ENCODE measurements around the gene CHL1.

Gene CHL1

DNA sequence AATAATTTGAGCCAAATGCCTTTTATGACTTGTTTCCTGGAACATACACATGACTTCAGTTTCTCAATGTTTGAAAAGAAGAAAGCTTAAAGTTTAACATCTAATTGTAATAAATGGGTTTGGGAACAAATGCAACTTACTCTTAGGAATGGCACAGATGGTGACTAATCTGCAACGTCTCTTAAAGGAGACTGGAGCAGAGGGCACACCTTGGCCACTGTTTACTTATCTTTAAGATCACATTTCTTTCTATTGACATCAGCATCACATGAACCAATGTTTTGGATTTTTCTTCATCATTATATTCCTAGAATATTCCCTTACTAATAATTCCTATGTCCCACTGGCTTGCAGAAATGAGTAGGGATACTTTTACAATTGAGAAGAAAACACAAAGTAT lies 229.5 kb downstream of the CHL1 start:
- no peak for DNase-seq (ENCODE audit: low read depth)
- no peak overlapping the region for H3K4me3 ChIP-seq (ENCODE audit: low read depth, low read length)
- TF ChIP-seq CTCF (conservative IDR thresholded peaks at IDR 0.05; ENCODE audit: low read depth, low read length) = no peak

DNA sequence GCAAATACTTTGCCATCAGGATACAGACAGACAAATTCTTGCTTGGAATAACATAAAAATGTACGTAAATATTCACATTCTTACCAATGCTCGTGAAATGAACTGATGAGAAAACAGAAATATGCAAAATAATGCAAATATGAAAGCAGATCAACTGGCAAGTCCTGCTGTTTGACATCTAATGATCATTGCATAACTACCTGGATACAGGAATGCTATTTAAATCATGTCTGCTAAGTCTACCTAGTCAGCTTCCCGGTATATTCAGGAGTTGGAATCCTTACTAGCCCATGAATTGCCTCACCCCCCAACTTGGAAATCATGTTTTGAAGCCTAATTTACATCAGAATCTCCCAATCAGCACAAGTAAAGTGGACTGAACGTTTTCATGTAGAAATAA lies 230.6 kb downstream of the CHL1 start:
- DNase-seq (ENCODE audit: low read depth) = no peak
- no peak overlapping the region for H3K4me3 ChIP-seq (ENCODE audit: low read depth, low read length)
- no peak for TF ChIP-seq CTCF (conservative IDR thresholded peaks at IDR 0.05; ENCODE audit: low read depth, low read length)

GRCh38 chr3:430186-430585 lies 233.6 kb downstream of the CHL1 start:
- H3K4me3 ChIP-seq (ENCODE audit: low read depth, low read length) = no peak overlapping the region
- TF ChIP-seq CTCF (conservative IDR thresholded peaks at IDR 0.05; ENCODE audit: low read depth, low read length) = no peak
- no peak for DNase-seq (ENCODE audit: low read depth)

DNA sequence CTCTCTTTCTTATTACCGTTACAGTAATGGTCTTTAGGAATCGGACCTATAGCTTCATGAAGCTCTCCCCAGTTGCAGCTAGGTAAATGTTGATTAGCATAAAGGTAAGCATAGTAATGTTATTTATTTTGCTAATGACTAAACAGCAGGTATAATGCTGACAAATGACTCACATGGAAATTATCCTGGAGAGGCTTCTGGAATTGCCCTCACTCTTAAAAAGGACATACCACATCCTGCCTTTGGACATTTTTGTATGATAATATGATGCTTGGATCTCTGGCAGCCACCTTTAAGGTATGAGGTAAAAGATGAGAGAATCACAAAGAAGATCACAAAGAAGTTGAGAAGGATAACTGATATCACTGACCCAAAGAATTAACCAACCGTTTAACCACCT lies 238.6 kb downstream of the CHL1 start:
- no peak overlapping the region for H3K4me3 ChIP-seq (ENCODE audit: low read depth, low read length)
- TF ChIP-seq CTCF (conservative IDR thresholded peaks at IDR 0.05; ENCODE audit: low read depth, low read length) = no peak
- DNase-seq (ENCODE audit: low read depth) = no peak

DNA sequence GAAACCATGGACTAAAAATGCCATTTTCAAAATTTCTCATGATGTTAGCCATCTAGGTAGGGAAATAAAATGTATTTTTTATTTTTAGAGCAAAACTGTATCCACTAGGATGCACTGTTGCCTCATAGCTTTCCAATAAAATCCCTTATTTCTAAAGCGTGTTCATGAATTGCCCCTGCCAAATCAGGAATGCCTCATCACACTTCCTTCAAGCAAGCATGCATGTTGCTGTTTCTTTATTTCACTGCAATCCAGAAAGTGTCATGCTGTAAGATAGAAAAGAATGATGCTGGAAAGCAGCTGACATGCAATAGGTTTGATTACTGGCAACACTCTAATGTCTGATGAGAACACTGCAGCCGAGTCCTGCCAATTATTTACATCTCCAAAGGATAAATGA lies 239.5 kb downstream of the CHL1 start:
- no peak overlapping the region for H3K4me3 ChIP-seq (ENCODE audit: low read depth, low read length)
- no peak for TF ChIP-seq CTCF (conservative IDR thresholded peaks at IDR 0.05; ENCODE audit: low read depth, low read length)
- no peak for DNase-seq (ENCODE audit: low read depth)

GRCh38 chr3:440826-441225 lies 244.3 kb downstream of the CHL1 start:
- DNase-seq (ENCODE audit: low read depth) = no peak
- no peak for TF ChIP-seq CTCF (conservative IDR thresholded peaks at IDR 0.05; ENCODE audit: low read depth, low read length)
- no peak overlapping the region for H3K4me3 ChIP-seq (ENCODE audit: low read depth, low read length)

- no peak for TF ChIP-seq CTCF (conservative IDR thresholded peaks at IDR 0.05; ENCODE audit: low read depth, low read length)
- H3K4me3 ChIP-seq (ENCODE audit: low read depth, low read length) = no peak overlapping the region
- no peak for DNase-seq (ENCODE audit: low read depth)
Observed at GRCh38 chr3:445960-446359, 249.4 kb downstream of the CHL1 start.

Data from choroid plexus epithelial cell (primary cell).